ENCODE measurements around the gene DRG2. TPM values are rescaled to one million over a fixed set of nuclear protein-coding genes. Genes with fewer than 3 reads are reported as not detected.

DRG2 gene
- total and polyA plus RNA-seq, 2 of the 4 experiments (the other 2 are of a cell fraction), result 43.6 to 45.1 TPM

GRCh38 chr17:18119938-18120337 lies 32.2 kb downstream of the DRG2 start:
- Histone ChIP-seq H3K79me1 (ENCODE audit: low read depth in 1 of 2, low read length in 2 of 2) (no peaks in the 10 kb centered on the region), H4K91ac (ENCODE audit: insufficient read depth, low read depth, low read length) (no peak overlapping the region), H3K36me3 (ENCODE audit: control insufficient read depth, insufficient read depth, low read length) (no peaks in the 10 kb centered on the region), H2AK5ac (ENCODE audit: low read depth, low read length) (no peak overlapping the region), H3K23ac (ENCODE audit: low read depth, low read length) (no peak overlapping the region), H3K27ac (ENCODE audit: insufficient read depth, low read length) (no peak overlapping the region), H2AFZ (replicated peaks; ENCODE audit: low read length, poor library complexity) (no peak overlapping the region), H3K9me1 (ENCODE audit: insufficient read depth, low read length) (no peaks in the 10 kb centered on the region), H3K4me1 (ENCODE audit: control insufficient read depth, insufficient read depth, low read length) (peaks cover 7% of the 10 kb centered on the region; the same call in 1 of the 2 replicates), H3K4ac (ENCODE audit: low read depth, low read length) (no peak overlapping the region), H3K18ac (ENCODE audit: low read depth, low read length) (no peak overlapping the region), H3K56ac (ENCODE audit: extremely low read depth, insufficient read depth, low read length) (no peak overlapping the region), H3K9me3 (ENCODE audit: control insufficient read depth, insufficient read depth, low read length) (peaks cover 9% of the 10 kb centered on the region), H3K27me3 (ENCODE audit: control insufficient read depth, insufficient read depth, low read length) (peaks cover 7% of the 10 kb centered on the region; the same call in 1 of the 2 replicates), H4K5ac (ENCODE audit: low read depth, low read length) (no peak overlapping the region), H3K14ac (replicated peaks; ENCODE audit: low read depth, low read length) (no peak overlapping the region), H3K9ac (ENCODE audit: low read depth, low read length) (no peak overlapping the region), H3K4me3 (ENCODE audit: insufficient read depth, low read depth, low read length) (no peak overlapping the region), H2BK20ac (ENCODE audit: low read depth, low read length) (no peak overlapping the region), H3K4me2 (ENCODE audit: low read depth, low read length) (no peak overlapping the region), H2BK15ac (ENCODE audit: low read depth, low read length) (no peak overlapping the region), H4K8ac (ENCODE audit: low read depth in 2 of 2, low read length in 2 of 2) (no peak overlapping the region), H2BK5ac (ENCODE audit: low read depth, low read length, poor library complexity, severe bottlenecking) (no peak overlapping the region), H2BK120ac (ENCODE audit: low read depth, low read length) (no peak overlapping the region), H2AK9ac (replicated peaks; ENCODE audit: low read depth, low read length, poor library complexity) (no peak overlapping the region), H4K20me1 (ENCODE audit: insufficient read depth, low read length) (no peaks in the 10 kb centered on the region)
- 98% methylated on average over 17 of the region's 30 CpGs; no CpG with 5 or more reads in 1 of the 2 experiments for WGBS, 2 experiments (ENCODE audit: extremely low coverage in 2 of 2, insufficient read length in 1 of 2)
- POLR2A ChIA-PET (ENCODE audit: unreplicated experiment), result no interaction called here
- intact Hi-C loops (cut with micrococcal nuclease) (no loop called here), dilution Hi-C loops (cut with HindIII; ENCODE audit: low sequenced_read_pairs, unreplicated experiment) (no loop called here), in situ Hi-C loops (cut with MboI; ENCODE audit: low sequenced_read_pairs) (no loop called here)
- TF ChIP-seq MAZ (IDR thresholded peaks at IDR 0.05; ENCODE audit: borderline replicate concordance, low read depth, low read length), result no peak
- no peak for TF ChIP-seq ELK1 (IDR thresholded peaks at IDR 0.05; ENCODE audit: borderline replicate concordance, low read depth, low read length)
- TF ChIP-seq, protein P1, sequence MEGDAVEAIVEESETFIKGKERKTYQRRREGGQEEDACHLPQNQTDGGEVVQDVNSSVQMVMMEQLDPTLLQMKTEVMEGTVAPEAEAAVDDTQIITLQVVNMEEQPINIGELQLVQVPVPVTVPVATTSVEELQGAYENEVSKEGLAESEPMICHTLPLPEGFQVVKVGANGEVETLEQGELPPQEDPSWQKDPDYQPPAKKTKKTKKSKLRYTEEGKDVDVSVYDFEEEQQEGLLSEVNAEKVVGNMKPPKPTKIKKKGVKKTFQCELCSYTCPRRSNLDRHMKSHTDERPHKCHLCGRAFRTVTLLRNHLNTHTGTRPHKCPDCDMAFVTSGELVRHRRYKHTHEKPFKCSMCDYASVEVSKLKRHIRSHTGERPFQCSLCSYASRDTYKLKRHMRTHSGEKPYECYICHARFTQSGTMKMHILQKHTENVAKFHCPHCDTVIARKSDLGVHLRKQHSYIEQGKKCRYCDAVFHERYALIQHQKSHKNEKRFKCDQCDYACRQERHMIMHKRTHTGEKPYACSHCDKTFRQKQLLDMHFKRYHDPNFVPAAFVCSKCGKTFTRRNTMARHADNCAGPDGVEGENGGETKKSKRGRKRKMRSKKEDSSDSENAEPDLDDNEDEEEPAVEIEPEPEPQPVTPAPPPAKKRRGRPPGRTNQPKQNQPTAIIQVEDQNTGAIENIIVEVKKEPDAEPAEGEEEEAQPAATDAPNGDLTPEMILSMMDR (conservative IDR thresholded peaks at IDR 0.05; ENCODE audit: low read depth, low read length), result no peak
- no peak for TF ChIP-seq RAD21 (IDR thresholded peaks at IDR 0.05; ENCODE audit: low read length)
- no peak for TF ChIP-seq CHD1 (IDR thresholded peaks at IDR 0.05; ENCODE audit: low read depth, low read length)
- TF ChIP-seq, protein P2, sequence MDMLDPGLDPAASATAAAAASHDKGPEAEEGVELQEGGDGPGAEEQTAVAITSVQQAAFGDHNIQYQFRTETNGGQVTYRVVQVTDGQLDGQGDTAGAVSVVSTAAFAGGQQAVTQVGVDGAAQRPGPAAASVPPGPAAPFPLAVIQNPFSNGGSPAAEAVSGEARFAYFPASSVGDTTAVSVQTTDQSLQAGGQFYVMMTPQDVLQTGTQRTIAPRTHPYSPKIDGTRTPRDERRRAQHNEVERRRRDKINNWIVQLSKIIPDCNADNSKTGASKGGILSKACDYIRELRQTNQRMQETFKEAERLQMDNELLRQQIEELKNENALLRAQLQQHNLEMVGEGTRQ (IDR thresholded peaks at IDR 0.05; ENCODE audit: low read depth, low read length), result no peak
- no peak for TF ChIP-seq CEBPB (IDR thresholded peaks at IDR 0.05; ENCODE audit: low read depth, low read length)
- no peak for TF ChIP-seq POLR2A (IDR thresholded peaks at IDR 0.05; ENCODE audit: low read depth, low read length)
- no peak for TF ChIP-seq RFX5 (IDR thresholded peaks at IDR 0.05; ENCODE audit: low read depth, low read length)
- TF ChIP-seq MXI1 (IDR thresholded peaks at IDR 0.05; ENCODE audit: borderline replicate concordance, low read depth, low read length), result no peak
- TF ChIP-seq MAFK (IDR thresholded peaks at IDR 0.05; ENCODE audit: low read depth, low read length), result no peak
- TF ChIP-seq FOS (IDR thresholded peaks at IDR 0.05; ENCODE audit: low read depth, low read length), result no peak
- TF ChIP-seq RCOR1 (IDR thresholded peaks at IDR 0.05; ENCODE audit: insufficient replicate concordance, low read length), result no peak
- no peak for TF ChIP-seq SMC3 (IDR thresholded peaks at IDR 0.05; ENCODE audit: low read depth, low read length)
- no peak for TF ChIP-seq NFE2L2 (IDR thresholded peaks at IDR 0.05; ENCODE audit: low read depth, low read length)
- TF ChIP-seq BHLHE40 (IDR thresholded peaks at IDR 0.05; ENCODE audit: low read depth, low read length), result no peak
- DNase-seq (no peak), ATAC-seq (ENCODE audit: low read depth) (no peak)
- CTCF ChIA-PET, result no interaction called here
- BruUV-seq (replicated peaks), result no TSS peak

Measured in IMR-90 (cell line).